CD14-positive monocyte (primary cell): ENCODE data around the gene GSTM4. TPM values are rescaled to one million over a fixed set of nuclear protein-coding genes. Genes with fewer than 3 reads are reported as not detected.
A peak's percentile ranks its signal among the peaks of the same experiment; 100 is the strongest.

Source experiments
- DNase-seq, 3 donors: peaks; one replicate each; pipeline ENCODE4 v3.0.0-alpha.2; 2011 to 2022
- H2AFZ ChIP-seq: 2 replicates; pipeline ENCODE4 v1.6.0; 2012; ENCODE audit warnings: mild to moderate bottlenecking, low read depth, low read length, inconsistent platforms; ENCODE audit not compliant: insufficient read depth, poor library complexity, severe bottlenecking
- H3K27ac ChIP-seq, 2 donors: 1 replicate in 1 of 2; 2 replicates in 1 of 2; pipeline ENCODE4 v1.5.1; 2012 to 2013; ENCODE audit warnings: low read length in 2 of 2, control low read depth in 1 of 2, inconsistent platforms in 1 of 2, low read depth in 1 of 2, mild to moderate bottlenecking in 1 of 2
- H3K27me3 ChIP-seq, 2 donors: one replicate each; pipeline versions ENCODE4 v1.6.0 to v1.6.1; 2011 to 2013; ENCODE audit warnings: low read length in 2 of 2; ENCODE audit not compliant: control insufficient read depth in 2 of 2, insufficient read depth in 2 of 2
- H3K36me3 ChIP-seq, 2 donors: replicated peaks in 1 of 2; 1 replicate in 1 of 2; 2 replicates in 1 of 2; pipeline versions ENCODE4 v1.5.1 to v1.6.1; 2012 to 2013; ENCODE audit warnings: low read length in 2 of 2, control low read depth in 1 of 2, inconsistent platforms in 1 of 2, mild to moderate bottlenecking in 1 of 2; ENCODE audit not compliant: insufficient read depth in 2 of 2, control insufficient read depth in 1 of 2
- H3K4me1 ChIP-seq, 2 donors: 1 replicate in 1 of 2; 2 replicates in 1 of 2; pipeline versions ENCODE4 v1.5.1 to v1.6.1; 2012 to 2013; ENCODE audit warnings: low read length in 2 of 2, control low read depth in 1 of 2, inconsistent platforms in 1 of 2, mild to moderate bottlenecking in 1 of 2, moderate library complexity in 1 of 2; ENCODE audit not compliant: insufficient read depth in 2 of 2, control insufficient read depth in 1 of 2
- H3K4me2 ChIP-seq: replicated peaks from 2 replicates; pipeline ENCODE3; 2012; ENCODE audit warnings: low read length, moderate library complexity, mild to moderate bottlenecking; ENCODE audit not compliant: poor library complexity, severe bottlenecking; ENCODE audit errors: extremely low read depth
- H3K4me3 ChIP-seq, 3 experiments: fragments of 200-600 bp in 1 of 3; sonication (generic) in 1 of 3; replicated peaks in 1 of 3; 1 replicate in 2 of 3; 2 replicates in 1 of 3; pipeline ENCODE4 v1.5.1; 2011 to 2013; ENCODE audit warnings: low read length in 3 of 3, mild to moderate bottlenecking in 3 of 3, control low read depth in 2 of 3, low read depth in 2 of 3, inconsistent platforms in 1 of 3, moderate library complexity in 1 of 3
- H3K79me2 ChIP-seq: 2 replicates; pipeline ENCODE4 v1.6.0; 2012; ENCODE audit warnings: mild to moderate bottlenecking, control low read depth, inconsistent platforms, low read length, moderate library complexity; ENCODE audit not compliant: insufficient read depth
- H3K9ac ChIP-seq: 2 replicates; pipeline ENCODE4 v1.6.0; 2017; ENCODE audit warnings: low read length, mild to moderate bottlenecking; ENCODE audit not compliant: insufficient read depth, poor library complexity, severe bottlenecking
- H3K9me3 ChIP-seq, 2 donors: replicated peaks in 1 of 2; 1 replicate in 1 of 2; 2 replicates in 1 of 2; pipeline versions ENCODE4 v1.5.1 to v1.6.1; 2012 to 2013; ENCODE audit warnings: low read length in 2 of 2, control low read depth in 1 of 2; ENCODE audit not compliant: control insufficient read depth in 1 of 2, insufficient read depth in 1 of 2
- H4K20me1 ChIP-seq: 2 replicates; pipeline ENCODE4 v1.6.0; 2012; ENCODE audit warnings: mild to moderate bottlenecking, low read length, control low read depth, moderate library complexity; ENCODE audit not compliant: insufficient read depth
- H3K27ac Mint-ChIP-seq, 7 donors: one replicate each; pipeline ENCODE4 v1.8.0; 2020; ENCODE audit warnings: mild to moderate bottlenecking in 7 of 7, mixed read lengths in 7 of 7, moderate library complexity in 6 of 7, inconsistent platforms in 2 of 7
- H3K27me3 Mint-ChIP-seq, 3 donors: one replicate each; pipeline ENCODE4 v1.8.0; 2021 to 2022; ENCODE audit warnings: low read depth in 3 of 3, mild to moderate bottlenecking in 3 of 3, mixed read lengths in 3 of 3, moderate library complexity in 3 of 3, inconsistent platforms in 1 of 3
- H3K36me3 Mint-ChIP-seq, 2 donors: one replicate each; pipeline ENCODE4 v1.8.0; 2020; ENCODE audit warnings: mixed read lengths in 2 of 2, inconsistent platforms in 1 of 2, mild to moderate bottlenecking in 1 of 2
- H3K4me1 Mint-ChIP-seq: one replicate; pipeline ENCODE4 v1.8.0; 2020; ENCODE audit warnings: mild to moderate bottlenecking, mixed read lengths
- H3K4me3 Mint-ChIP-seq, 2 donors: one replicate each; pipeline ENCODE4 v1.8.0; 2020; ENCODE audit warnings: mild to moderate bottlenecking in 2 of 2, mixed read lengths in 2 of 2, moderate library complexity in 1 of 2
- H3K9me3 Mint-ChIP-seq, 7 donors: one replicate each; pipeline ENCODE4 v1.8.0; 2020 to 2022; ENCODE audit warnings: mixed read lengths in 7 of 7, mild to moderate bottlenecking in 6 of 7, moderate library complexity in 6 of 7, inconsistent platforms in 2 of 7
- CTCF ChIP-seq: fragments of 200-600 bp; IDR thresholded peaks from one replicate; pipeline ENCODE4 v1.8.0; 2022; ENCODE audit warnings: antibody characterized with exemption, mild to moderate bottlenecking
- WGBS: methylation state at CpG from one replicate; pipeline ENCODE4 v1.1.5; 2013; ENCODE audit warnings: missing lambda C conversion rate; ENCODE audit not compliant: insufficient coverage; 5-methylcytosine and 5-hydroxymethylcytosine counted together
- intact Hi-C, 2 donors: fragments of 100-400 bp; cut with micrococcal nuclease; formaldehyde crosslinking; loops; one replicate each; pipeline versions ENCODE4 v1.15.0 to v1.15.1; 2023
- polyA plus RNA-seq, 3 donors: library from polyadenylated mRNA; depleted of rRNA in 1 of 3; unstranded in 2 of 3; stranded (reverse) in 1 of 3; fragments of 300-500 nt in 2 of 3; fragments of >200 nt in 1 of 3; fragmentation: Illumina TruSeq in 2 of 3; gene quantifications; 1 replicate in 2 of 3; 2 replicates in 1 of 3; pipeline ENCODE4 v1.2.3, GENCODE V29; 2012 to 2021

The GSTM4 gene
- polyA plus RNA-seq, 3 donors: 11.9 to 22.9 (median 15.9) TPM

- no peaks in the 10 kb centered on the region for H3K9me3 ChIP-seq
- H4K20me1 ChIP-seq: no peaks in the 10 kb centered on the region
- no peaks in the 10 kb centered on the region for H3K79me2 ChIP-seq
- Mint-ChIP-seq H3K4me1 (peaks cover 33% of the 10 kb centered on the region), H3K36me3 (peaks cover 0 to 2% of the 10 kb centered on the region in 2 donors), H3K9me3 (no peaks in the 10 kb centered on the region), H3K27me3 (peaks cover 1 to 11% (median 6%) of the 10 kb centered on the region in 3 donors), H3K27ac (no peak overlapping the region), H3K4me3 (no peak overlapping the region)
- H3K27ac ChIP-seq: no peak overlapping the region
- intact Hi-C loops: loop anchor here in 1 of 2 donors (5.0 kb wide), 1 partner anchor 42 kb away; no protein-coding TSS in a partner anchor
- WGBS: 96% methylated on average over 3 of the region's 9 CpGs
- H3K4me3 ChIP-seq: no peak overlapping the region
- no peak overlapping the region for H3K9ac ChIP-seq
- H2AFZ ChIP-seq: no peak overlapping the region
- no peaks in the 10 kb centered on the region for H3K27me3 ChIP-seq
- H3K36me3 ChIP-seq: no peaks in the 10 kb centered on the region
- no peak for TF ChIP-seq CTCF
- peak in 1 of 3 donors; percentile 4 for DNase-seq
- H3K4me1 ChIP-seq: peaks cover 20 to 30% of the 10 kb centered on the region in 2 donors
- no peak overlapping the region for H3K4me2 ChIP-seq
Measured at GRCh38 chr1:109639063-109639840, 16.6 kb upstream of the GSTM4 start.

- Histone ChIP-seq H3K79me2 (no peaks in the 10 kb centered on the region), H3K27me3 (no peaks in the 10 kb centered on the region), H3K4me2 (no peak overlapping the region), H3K27ac (no peak overlapping the region), H2AFZ (peak overlapping the region; percentile 15), H3K4me3 (no peak overlapping the region), H4K20me1 (no peaks in the 10 kb centered on the region), H3K9me3 (no peaks in the 10 kb centered on the region), H3K4me1 (peaks cover 14 to 25% of the 10 kb centered on the region in 2 donors), H3K36me3 (no peaks in the 10 kb centered on the region), H3K9ac (no peak overlapping the region)
- no peaks in the 10 kb centered on the region for H3K9me3 Mint-ChIP-seq
- no peak for TF ChIP-seq CTCF
- peaks cover 1 to 11% (median 3%) of the 10 kb centered on the region in 3 donors for H3K27me3 Mint-ChIP-seq
- WGBS: 76% methylated on average over 3 of the region's 6 CpGs
- intact Hi-C loops: loop anchor here (5.0 to 10.0 kb wide), 3 partner anchors 43 to 372 kb away; partner anchors contain the start of gene AHCYL1 (in 1 of the 2)
- H3K36me3 Mint-ChIP-seq: peaks cover 0 to 2% of the 10 kb centered on the region in 2 donors
- H3K27ac Mint-ChIP-seq: no peak overlapping the region
- H3K4me3 Mint-ChIP-seq: no peak overlapping the region
- peaks cover 27% of the 10 kb centered on the region for H3K4me1 Mint-ChIP-seq
- DNase-seq: no peak
Measured at GRCh38 chr1:109639841-109640184, 16.1 kb upstream of the GSTM4 start.
